A549 (cell line): ENCODE data around the gene PREPL. TPM values are rescaled to one million over a fixed set of nuclear protein-coding genes. Genes with fewer than 3 reads are reported as not detected.

Experiments
- ATOH8 ChIP-seq: fragments of 250-450 bp; sonication (Bioruptor Pico); IDR thresholded peaks from 2 replicates; pipeline ENCODE4 v1.5.0; 2020; ENCODE audit warnings: low read depth, mild to moderate bottlenecking, moderate library complexity
- BHLHE40 ChIP-seq: IDR thresholded peaks from 2 replicates; pipeline ENCODE4 v1.6.1; 2012; ENCODE audit warnings: low read depth, low read length, inconsistent platforms
- CBX2 ChIP-seq: fragments of 200-600 bp; sonication (generic); IDR thresholded peaks from 2 replicates; pipeline ENCODE4 v1.6.1; 2016; ENCODE audit warnings: low read depth, mild to moderate bottlenecking, borderline replicate concordance
- CEBPB ChIP-seq, 2 experiments: fragments of >200 bp in 1 of 2; sonication (Bioruptor Twin) in 1 of 2; formaldehyde crosslinking in 1 of 2; IDR thresholded peaks; 2 replicates each; pipeline ENCODE4 v1.6.1; 2012 to 2016
- CHD2 ChIP-seq: fragments of 150-350 bp; IDR thresholded peaks from 2 replicates; pipeline ENCODE4 v1.6.1; 2014; ENCODE audit warnings: low read length; ENCODE audit not compliant: partially characterized antibody
- CHD4 ChIP-seq: fragments of 200-600 bp; sonication (generic); IDR thresholded peaks from 2 replicates; pipeline ENCODE4 v1.6.1; 2016; ENCODE audit warnings: antibody characterized with exemption, mild to moderate bottlenecking, borderline replicate concordance
- CTCF ChIP-seq: fragments of >200 bp; sonication (Bioruptor Twin); formaldehyde crosslinking; IDR thresholded peaks from 3 replicates; pipeline ENCODE4 v1.5.1; 2016
- E2F6 ChIP-seq: IDR thresholded peaks from 2 replicates; pipeline ENCODE4 v1.6.1; 2012; ENCODE audit warnings: low read depth, borderline replicate concordance
- EHMT2 ChIP-seq: fragments of 200-600 bp; sonication (generic); IDR thresholded peaks from 2 replicates; pipeline ENCODE4 v1.6.1; 2016; ENCODE audit warnings: antibody characterized with exemption, low read depth, mild to moderate bottlenecking, moderate library complexity
- EP300 ChIP-seq, 2 experiments: fragments of >200 bp; sonication (Bioruptor Twin); formaldehyde crosslinking; IDR thresholded peaks; 2 replicates in 1 of 2; 3 replicates in 1 of 2; pipeline ENCODE4 v1.6.1; 2016 to 2017
- FOSB ChIP-seq: fragments of 250-450 bp; sonication (Bioruptor Pico); IDR thresholded peaks from 2 replicates; pipeline ENCODE4 v1.5.0; 2020; ENCODE audit warnings: mild to moderate bottlenecking, moderate library complexity
- GATA3 ChIP-seq: IDR thresholded peaks from 2 replicates; pipeline ENCODE4 v1.6.1; 2012; ENCODE audit warnings: borderline replicate concordance
- HDAC2 ChIP-seq: fragments of 200-600 bp; sonication (generic); IDR thresholded peaks from 2 replicates; pipeline ENCODE4 v1.6.1; 2016
- HES2 ChIP-seq: fragments of >200 bp; sonication (Bioruptor Twin); formaldehyde crosslinking; IDR thresholded peaks from 2 replicates; pipeline ENCODE4 v1.6.1; 2016
- HMGXB4 ChIP-seq: fragments of 250-450 bp; sonication (Bioruptor Pico); IDR thresholded peaks from 2 replicates; pipeline ENCODE4 v1.5.0; 2021; ENCODE audit warnings: mild to moderate bottlenecking, moderate library complexity, borderline replicate concordance
- KDM5A ChIP-seq: fragments of 200-600 bp; sonication (generic); IDR thresholded peaks from 2 replicates; pipeline ENCODE4 v1.6.1; 2016; ENCODE audit warnings: antibody characterized with exemption, mild to moderate bottlenecking
- POLR2A ChIP-seq: IDR thresholded peaks from 2 replicates; pipeline ENCODE4 v1.6.1; 2012; ENCODE audit warnings: mild to moderate bottlenecking, low read length
- RAD21 ChIP-seq, 2 experiments: fragments of >200 bp in 1 of 2; sonication (Bioruptor Twin) in 1 of 2; formaldehyde crosslinking in 1 of 2; IDR thresholded peaks in 1 of 2; conservative IDR thresholded peaks in 1 of 2; 2 replicates in 1 of 2; 3 replicates in 1 of 2; pipeline ENCODE4 v1.6.1; 2012 to 2018; ENCODE audit warnings: inconsistent platforms in 1 of 2
- RARB ChIP-seq: fragments of 250-450 bp; sonication (Bioruptor Pico); IDR thresholded peaks from 2 replicates; pipeline ENCODE4 v1.8.0; 2021; ENCODE audit warnings: mild to moderate bottlenecking, moderate library complexity
- RFX5 ChIP-seq: fragments of 450-650 bp; IDR thresholded peaks from 2 replicates; pipeline ENCODE4 v1.7.1; 2014; ENCODE audit warnings: antibody characterized with exemption, mild to moderate bottlenecking, moderate library complexity
- RNF2 ChIP-seq: fragments of 200-600 bp; sonication (generic); IDR thresholded peaks from 2 replicates; pipeline ENCODE4 v1.6.1; 2016; ENCODE audit warnings: low read depth, mild to moderate bottlenecking, antibody characterized with exemption, moderate library complexity, borderline replicate concordance
- SREBF2 ChIP-seq: fragments of 450-650 bp; IDR thresholded peaks from 2 replicates; pipeline ENCODE4 v1.6.1; 2014; ENCODE audit warnings: mild to moderate bottlenecking, moderate library complexity
- TFCP2L1 ChIP-seq: fragments of 250-450 bp; sonication (Bioruptor Pico); IDR thresholded peaks from 2 replicates; pipeline ENCODE4 v1.5.0; 2021; ENCODE audit warnings: mild to moderate bottlenecking
- TP53 ChIP-seq: fragments of 250-450 bp; sonication (Bioruptor Pico); IDR thresholded peaks from 2 replicates; pipeline ENCODE4 v1.5.0; 2021; ENCODE audit warnings: mild to moderate bottlenecking, moderate library complexity
- ZNF302 ChIP-seq: fragments of 250-450 bp; sonication (Bioruptor Pico); IDR thresholded peaks from 2 replicates; pipeline ENCODE4 v1.9.0; 2021; ENCODE audit warnings: inconsistent platforms, mild to moderate bottlenecking, moderate library complexity
- polyA plus RNA-seq, 4 experiments: library from polyadenylated mRNA; depleted of rRNA in 3 of 4; stranded (reverse); fragments of >200 nt; fragmentation: RNase III in 1 of 4; extraction: RNeasy Plus Mini Kit Qiagen cat#74134 plus additional on column Dnase treatment in 1 of 4; gene quantifications; 2 replicates in 3 of 4; 3 replicates in 1 of 4; pipeline ENCODE4 v1.2.3, GENCODE V29; 2011 to 2017

PREPL gene
- polyA plus RNA-seq, 2 of the 4 experiments (the other 2 are of a cell fraction) = 28.7 to 92.7 TPM

GRCh38 chr2:44361330-44362206, at the start of gene PREPL, which contains the start of gene CAMKMT (continued):
- TF ChIP-seq E2F6 (no peak), ATOH8 (CRISPR knock-in tag) (no peak), ZNF302 (CRISPR knock-in tag) (no peak), HDAC2 (no peak), KDM5A (no peak), HMGXB4 (no peak), SREBF2 (no peak), HES2 (no peak), CBX2 (no peak), EP300 (IDR thresholded peaks at IDR 0.05) (no peak), CHD4 (no peak), CTCF (no peak), TP53 (CRISPR knock-in tag) (no peak), EHMT2 (no peak), CHD2 (peak; percentile 15), GATA3 (no peak), TFCP2L1 (CRISPR knock-in tag) (peak; percentile 72; the same call in 1 of the 2 replicates), FOSB (CRISPR knock-in tag) (no peak), RAD21 (conservative IDR thresholded peaks at IDR 0.05 in 1 of 2, IDR thresholded peaks at IDR 0.05 in 1 of 2) (no peak), POLR2A (peak; percentile 92), BHLHE40 (peak; percentile 72), RARB (CRISPR knock-in tag) (no peak), CEBPB (IDR thresholded peaks at IDR 0.05) (peak; percentile 81 to 91; a peak in 3 of 4 replicates), RNF2 (no peak; the same call in 1 of the 2 replicates), RFX5 (no peak)
